ENCODE results near the gene HSPBP1.

HSPBP1 gene

DNA sequence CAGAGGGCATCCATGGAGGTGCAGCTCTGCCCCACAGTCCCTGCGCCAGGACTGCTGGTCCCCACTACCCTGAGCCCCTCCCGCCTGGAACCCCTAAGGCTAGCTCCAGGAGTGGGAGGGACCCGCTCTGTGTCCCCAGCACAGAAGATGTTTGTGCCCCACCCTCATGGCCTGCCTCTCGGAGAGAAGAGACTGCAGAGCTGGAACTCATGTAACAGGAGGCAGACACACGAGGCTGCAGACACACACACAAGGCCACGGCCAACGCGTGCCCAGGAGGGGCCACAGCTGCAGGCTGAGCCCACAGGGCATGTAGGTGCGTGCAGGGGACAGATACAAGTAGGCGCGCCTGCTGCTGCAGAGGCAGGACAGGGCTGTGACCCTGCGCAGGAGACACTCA, 40.9 kb downstream of the HSPBP1 start:
- no peaks in the 10 kb centered on the region for H3K4me1 ChIP-seq (ENCODE audit: control insufficient read depth, insufficient read depth, low read length, poor library complexity, severe bottlenecking)
- no peaks in the 10 kb centered on the region for H3K27me3 ChIP-seq (replicated peaks; ENCODE audit: control insufficient read depth, insufficient read depth, low read length, poor library complexity, severe bottlenecking)
- peaks cover 96% of the 10 kb centered on the region for H3K36me3 ChIP-seq (ENCODE audit: control insufficient read depth, insufficient read depth, low read length)
- H3K4me3 ChIP-seq (ENCODE audit: insufficient read depth, low read depth, low read length, poor library complexity, severe bottlenecking): no peak overlapping the region
- H3K27ac ChIP-seq (ENCODE audit: insufficient read depth, low read length, poor library complexity, severe bottlenecking): no peak overlapping the region
- H3K9me3 ChIP-seq (ENCODE audit: control insufficient read depth, low read length): no peaks in the 10 kb centered on the region
- no peak for DNase-seq

DNA sequence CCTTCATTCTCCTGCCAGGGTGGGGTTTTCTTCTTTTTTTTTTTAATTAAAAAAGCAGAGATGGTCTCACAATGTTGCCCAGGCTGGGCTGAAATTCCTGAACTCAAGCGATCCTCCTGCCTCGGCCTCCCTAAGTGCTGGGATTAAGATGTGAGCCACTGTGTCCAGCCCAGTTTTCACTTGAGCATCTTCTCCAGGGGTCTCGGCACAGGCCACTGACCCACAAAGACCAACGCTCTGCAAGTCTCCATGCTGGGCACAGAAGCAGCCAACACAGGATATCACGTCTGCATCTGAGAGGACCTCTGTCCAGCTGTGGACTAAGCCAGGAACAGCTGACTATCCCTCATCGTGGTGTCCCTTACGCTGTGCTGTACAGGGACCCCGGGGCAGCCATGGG, 41.9 kb downstream of the HSPBP1 start:
- H3K4me3 ChIP-seq (ENCODE audit: insufficient read depth, low read depth, low read length, poor library complexity, severe bottlenecking): no peak overlapping the region
- no peak overlapping the region for H3K27ac ChIP-seq (ENCODE audit: insufficient read depth, low read length, poor library complexity, severe bottlenecking)
- no peaks in the 10 kb centered on the region for H3K9me3 ChIP-seq (ENCODE audit: control insufficient read depth, low read length)
- no peak for DNase-seq
- H3K36me3 ChIP-seq (ENCODE audit: control insufficient read depth, insufficient read depth, low read length): peaks cover 96% of the 10 kb centered on the region
- H3K27me3 ChIP-seq (replicated peaks; ENCODE audit: control insufficient read depth, insufficient read depth, low read length, poor library complexity, severe bottlenecking): no peaks in the 10 kb centered on the region
- no peaks in the 10 kb centered on the region for H3K4me1 ChIP-seq (ENCODE audit: control insufficient read depth, insufficient read depth, low read length, poor library complexity, severe bottlenecking)

- Histone ChIP-seq H3K36me3 (ENCODE audit: control insufficient read depth, insufficient read depth, low read length) (peaks cover 95% of the 10 kb centered on the region), H3K27me3 (replicated peaks; ENCODE audit: control insufficient read depth, insufficient read depth, low read length, poor library complexity, severe bottlenecking) (no peaks in the 10 kb centered on the region), H3K27ac (ENCODE audit: insufficient read depth, low read length, poor library complexity, severe bottlenecking) (no peak overlapping the region), H3K4me1 (ENCODE audit: control insufficient read depth, insufficient read depth, low read length, poor library complexity, severe bottlenecking) (no peaks in the 10 kb centered on the region), H3K4me3 (ENCODE audit: insufficient read depth, low read depth, low read length, poor library complexity, severe bottlenecking) (no peak overlapping the region), H3K9me3 (ENCODE audit: control insufficient read depth, low read length) (no peaks in the 10 kb centered on the region)
- no peak for DNase-seq
Measured at GRCh38 chr19:55232986-55233385, 46.9 kb downstream of the HSPBP1 start.

DNA sequence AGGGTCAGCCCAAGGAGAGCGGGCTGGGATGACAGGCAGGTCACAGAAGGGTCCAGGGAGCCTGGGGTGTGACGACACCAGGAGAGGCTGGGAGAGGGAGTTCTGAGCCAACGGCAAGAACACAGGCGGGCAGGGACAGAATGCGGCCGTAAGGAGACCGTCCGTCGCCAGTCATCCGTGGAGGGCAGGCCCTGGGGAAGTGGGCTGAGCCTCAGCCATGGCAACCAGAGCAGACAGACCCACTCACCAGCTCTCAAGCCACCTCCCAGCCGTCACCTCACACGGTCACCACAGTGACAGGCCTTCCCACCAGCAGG, 47.7 kb downstream of the HSPBP1 start:
- Histone ChIP-seq H3K27ac (ENCODE audit: insufficient read depth, low read length, poor library complexity, severe bottlenecking) (no peak overlapping the region), H3K4me3 (ENCODE audit: insufficient read depth, low read depth, low read length, poor library complexity, severe bottlenecking) (no peak overlapping the region)

DNA sequence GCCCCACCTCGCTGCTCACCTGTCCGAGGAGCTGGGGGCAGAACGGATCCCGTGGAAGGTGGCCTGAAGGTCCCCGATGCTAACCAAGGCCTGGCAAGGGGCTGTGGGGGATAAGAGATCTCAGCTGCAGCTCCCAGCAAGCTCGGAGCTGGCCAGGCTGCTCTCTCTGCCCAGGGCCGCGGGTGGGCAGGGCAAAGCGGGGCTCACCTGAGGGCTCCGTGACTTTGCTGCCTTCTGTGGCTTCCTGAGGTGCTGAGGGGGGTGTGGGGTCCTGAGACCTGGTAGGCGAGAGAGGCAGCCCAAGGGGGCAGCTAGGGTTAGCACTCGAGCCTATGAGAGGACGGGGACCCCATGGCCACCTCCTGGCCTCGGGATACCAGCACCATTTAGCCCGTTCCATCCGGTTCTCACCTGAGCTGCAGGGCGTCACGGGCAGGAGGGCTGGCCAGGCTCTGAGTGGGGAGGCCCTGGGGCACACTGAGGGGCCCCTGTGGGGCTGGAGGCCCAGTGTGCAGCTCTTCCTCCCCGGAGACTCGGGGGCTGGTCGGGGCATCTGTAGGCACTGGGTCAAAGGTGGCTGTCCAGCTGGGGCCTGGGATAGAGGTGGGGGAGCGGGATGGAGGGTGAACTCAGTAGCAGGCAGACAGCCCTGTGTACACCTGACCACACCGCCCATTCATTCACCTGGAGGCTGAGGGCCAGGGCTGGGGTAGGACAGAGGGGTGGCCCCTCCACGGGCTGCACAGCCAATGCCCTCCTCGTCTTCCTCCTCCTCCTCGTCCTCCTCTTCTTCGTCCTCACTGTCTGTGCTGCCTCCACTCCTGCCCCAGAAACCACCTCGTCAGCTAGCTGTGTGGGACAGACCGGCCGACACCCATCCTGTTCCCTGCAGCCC, 48.3 kb downstream of the HSPBP1 start:
- Histone ChIP-seq H3K9me3 (ENCODE audit: control insufficient read depth, low read length) (no peaks in the 10 kb centered on the region), H3K4me3 (ENCODE audit: insufficient read depth, low read depth, low read length, poor library complexity, severe bottlenecking) (no peak overlapping the region), H3K27me3 (replicated peaks; ENCODE audit: control insufficient read depth, insufficient read depth, low read length, poor library complexity, severe bottlenecking) (no peaks in the 10 kb centered on the region), H3K36me3 (ENCODE audit: control insufficient read depth, insufficient read depth, low read length) (peaks cover 95% of the 10 kb centered on the region), H3K27ac (ENCODE audit: insufficient read depth, low read length, poor library complexity, severe bottlenecking) (no peak overlapping the region), H3K4me1 (ENCODE audit: control insufficient read depth, insufficient read depth, low read length, poor library complexity, severe bottlenecking) (no peaks in the 10 kb centered on the region)
- no peak for DNase-seq

More for the DNA sequence above, 47.7 kb downstream of the HSPBP1 start:
- Histone ChIP-seq H3K27me3 (replicated peaks; ENCODE audit: control insufficient read depth, insufficient read depth, low read length, poor library complexity, severe bottlenecking) (no peaks in the 10 kb centered on the region), H3K4me1 (ENCODE audit: control insufficient read depth, insufficient read depth, low read length, poor library complexity, severe bottlenecking) (no peaks in the 10 kb centered on the region), H3K36me3 (ENCODE audit: control insufficient read depth, insufficient read depth, low read length) (peaks cover 95% of the 10 kb centered on the region), H3K9me3 (ENCODE audit: control insufficient read depth, low read length) (no peaks in the 10 kb centered on the region)
- DNase-seq: no peak

DNA sequence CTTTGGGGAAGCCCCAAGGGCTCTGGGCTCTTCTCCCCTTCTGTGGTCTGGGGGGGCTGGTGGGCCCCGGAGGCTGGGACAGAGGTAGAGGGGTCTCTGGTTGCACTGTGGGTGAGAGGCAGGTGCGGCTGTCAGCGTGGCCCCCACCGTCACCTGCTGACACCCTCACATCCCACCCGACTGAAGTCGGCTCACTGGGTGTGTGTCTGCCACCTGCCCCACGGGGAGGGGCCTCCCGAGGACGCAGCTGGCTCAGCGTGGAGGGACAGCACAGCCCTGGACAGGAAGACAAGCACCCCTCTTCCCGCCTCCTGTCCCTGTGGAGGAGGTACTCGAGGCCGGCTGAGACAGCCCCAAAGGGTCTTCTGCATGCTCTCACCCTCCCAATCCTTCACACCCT, 49.1 kb downstream of the HSPBP1 start:
- Histone ChIP-seq H3K4me3 (ENCODE audit: insufficient read depth, low read depth, low read length, poor library complexity, severe bottlenecking) (no peak overlapping the region), H3K27me3 (replicated peaks; ENCODE audit: control insufficient read depth, insufficient read depth, low read length, poor library complexity, severe bottlenecking) (no peaks in the 10 kb centered on the region), H3K4me1 (ENCODE audit: control insufficient read depth, insufficient read depth, low read length, poor library complexity, severe bottlenecking) (no peaks in the 10 kb centered on the region), H3K27ac (ENCODE audit: insufficient read depth, low read length, poor library complexity, severe bottlenecking) (no peak overlapping the region), H3K36me3 (ENCODE audit: control insufficient read depth, insufficient read depth, low read length) (peaks cover 88% of the 10 kb centered on the region), H3K9me3 (ENCODE audit: control insufficient read depth, low read length) (no peaks in the 10 kb centered on the region)
- no peak for DNase-seq

GRCh38 chr19:55230329-55230728, 49.6 kb downstream of the HSPBP1 start:
- H3K4me3 ChIP-seq (ENCODE audit: insufficient read depth, low read depth, low read length, poor library complexity, severe bottlenecking): no peak overlapping the region
- no peak for DNase-seq
- no peaks in the 10 kb centered on the region for H3K27me3 ChIP-seq (replicated peaks; ENCODE audit: control insufficient read depth, insufficient read depth, low read length, poor library complexity, severe bottlenecking)
- H3K4me1 ChIP-seq (ENCODE audit: control insufficient read depth, insufficient read depth, low read length, poor library complexity, severe bottlenecking): no peaks in the 10 kb centered on the region
- no peak overlapping the region for H3K27ac ChIP-seq (ENCODE audit: insufficient read depth, low read length, poor library complexity, severe bottlenecking)
- H3K9me3 ChIP-seq (ENCODE audit: control insufficient read depth, low read length): no peaks in the 10 kb centered on the region
- peaks cover 86% of the 10 kb centered on the region for H3K36me3 ChIP-seq (ENCODE audit: control insufficient read depth, insufficient read depth, low read length)

GRCh38 chr19:55229789-55230182, 50.1 kb downstream of the HSPBP1 start:
- H3K4me1 ChIP-seq (ENCODE audit: control insufficient read depth, insufficient read depth, low read length, poor library complexity, severe bottlenecking): no peaks in the 10 kb centered on the region
- DNase-seq: no peak
- H3K27me3 ChIP-seq (replicated peaks; ENCODE audit: control insufficient read depth, insufficient read depth, low read length, poor library complexity, severe bottlenecking): no peaks in the 10 kb centered on the region
- H3K4me3 ChIP-seq (ENCODE audit: insufficient read depth, low read depth, low read length, poor library complexity, severe bottlenecking): no peak overlapping the region
- H3K36me3 ChIP-seq (ENCODE audit: control insufficient read depth, insufficient read depth, low read length): peaks cover 81% of the 10 kb centered on the region
- no peak overlapping the region for H3K27ac ChIP-seq (ENCODE audit: insufficient read depth, low read length, poor library complexity, severe bottlenecking)
- H3K9me3 ChIP-seq (ENCODE audit: control insufficient read depth, low read length): no peaks in the 10 kb centered on the region

DNA sequence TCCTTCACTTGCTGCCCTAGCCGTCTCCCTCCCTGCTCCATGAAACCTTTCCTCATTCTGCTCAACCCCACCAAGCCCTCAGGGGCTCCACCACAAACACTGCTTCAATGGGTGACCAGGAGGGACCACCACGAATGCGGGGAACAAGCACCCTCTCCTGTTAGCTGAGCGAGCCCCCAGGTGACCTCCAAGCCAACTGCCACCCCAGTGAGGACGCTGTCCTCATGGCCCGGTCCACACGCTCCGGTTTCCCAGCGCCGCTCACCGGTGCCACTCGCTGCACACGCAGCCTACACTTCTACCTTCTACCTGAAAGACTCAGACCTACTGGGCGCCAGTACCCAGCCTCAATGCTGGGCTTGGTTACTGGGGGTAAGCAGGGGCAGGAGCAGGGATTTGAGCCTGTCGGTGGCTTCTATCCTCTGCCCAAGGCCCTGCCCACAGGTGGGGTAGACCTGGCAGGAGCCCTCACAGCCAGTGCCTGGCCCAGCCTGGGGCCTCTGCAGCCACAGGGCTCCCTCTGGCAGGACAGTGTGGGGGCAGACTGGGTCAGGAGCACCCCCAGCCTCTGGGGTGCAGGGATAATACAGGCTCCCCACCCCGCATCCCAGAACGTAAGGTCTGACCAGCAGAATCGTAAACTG, 50.6 kb downstream of the HSPBP1 start:
- Histone ChIP-seq H3K36me3 (ENCODE audit: control insufficient read depth, insufficient read depth, low read length) (peaks cover 76% of the 10 kb centered on the region), H3K27ac (ENCODE audit: insufficient read depth, low read length, poor library complexity, severe bottlenecking) (no peak overlapping the region), H3K9me3 (ENCODE audit: control insufficient read depth, low read length) (no peaks in the 10 kb centered on the region), H3K4me3 (ENCODE audit: insufficient read depth, low read depth, low read length, poor library complexity, severe bottlenecking) (no peak overlapping the region), H3K27me3 (replicated peaks; ENCODE audit: control insufficient read depth, insufficient read depth, low read length, poor library complexity, severe bottlenecking) (no peaks in the 10 kb centered on the region), H3K4me1 (ENCODE audit: control insufficient read depth, insufficient read depth, low read length, poor library complexity, severe bottlenecking) (no peaks in the 10 kb centered on the region)
- no peak for DNase-seq

- H3K9me3 ChIP-seq (ENCODE audit: control insufficient read depth, low read length): no peaks in the 10 kb centered on the region
- DNase-seq: no peak
- H3K36me3 ChIP-seq (ENCODE audit: control insufficient read depth, insufficient read depth, low read length): peaks cover 68% of the 10 kb centered on the region
- no peak within 1 kb of the TSS for H3K27ac ChIP-seq (ENCODE audit: insufficient read depth, low read length, poor library complexity, severe bottlenecking)
- no peaks in the 10 kb centered on the region for H3K27me3 ChIP-seq (replicated peaks; ENCODE audit: control insufficient read depth, insufficient read depth, low read length, poor library complexity, severe bottlenecking)
- no peaks in the 10 kb centered on the region for H3K4me1 ChIP-seq (ENCODE audit: control insufficient read depth, insufficient read depth, low read length, poor library complexity, severe bottlenecking)
- no peak within 1 kb of the TSS for H3K4me3 ChIP-seq (ENCODE audit: insufficient read depth, low read depth, low read length, poor library complexity, severe bottlenecking)
Measured at GRCh38 chr19:55228403-55229031, 51.4 kb downstream of the HSPBP1 start, which contains the start of gene TMEM86B. TSS of gene TMEM86B (minus strand) at chr19:55228763. CDS start at chr19:55228741, 22 bp downstream.
